ENCODE data around the gene PISD.

DNA sequence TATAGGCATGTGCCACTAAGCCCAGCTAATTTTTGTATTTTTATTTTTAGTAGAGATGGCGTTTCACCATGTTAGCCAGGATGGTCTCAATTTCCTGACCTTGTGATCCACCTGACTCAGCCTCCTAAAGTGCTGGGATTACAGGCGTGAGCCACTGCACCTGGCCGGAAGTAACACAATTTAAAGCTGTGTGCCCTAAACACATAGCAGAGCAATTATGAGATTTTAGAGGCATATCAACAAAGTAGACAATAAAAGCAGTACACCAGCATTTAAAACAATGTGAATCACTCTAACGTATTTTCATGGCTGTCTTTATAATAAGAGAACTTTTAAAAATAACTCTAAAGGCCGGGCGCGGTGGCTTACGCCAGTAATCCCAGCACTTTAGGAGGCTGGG lies 45.5 kb upstream of the PISD start:
- TF ChIP-seq POLR2A (IDR thresholded peaks at IDR 0.05), result no peak
- no peak for TF ChIP-seq CTCF (IDR thresholded peaks at IDR 0.05)
